ENCODE measurements around the gene TTC23. TPM values are rescaled to one million over a fixed set of nuclear protein-coding genes. Genes with fewer than 3 reads are reported as not detected.

TTC23 gene
- total and polyA plus RNA-seq, 2 donors (not counting 3 experiments of a cell fraction or from before 2014, with no cell fraction given) = 4.1 to 27.3 TPM

- Histone ChIP-seq H4K20me1 (replicated peaks; ENCODE audit: control insufficient read depth, extremely low read depth, insufficient read depth, low read length) (no peaks in the 10 kb centered on the region), H3K4me3 (replicated peaks in 1 of 3; ENCODE audit: insufficient read depth in 1 of 3, low read depth in 1 of 3, low read length in 3 of 3) (no peak overlapping the region), H3K79me2 (ENCODE audit: control insufficient read depth, insufficient read depth, low read length) (no peaks in the 10 kb centered on the region), H3K4me2 (ENCODE audit: insufficient read depth, low read length) (no peak overlapping the region), H3K9ac (replicated peaks; ENCODE audit: extremely low read depth, insufficient read depth, low read length) (no peak overlapping the region), H3K27ac (ENCODE audit: insufficient read depth, low read depth, low read length) (no peak overlapping the region), H3K9me3 (replicated peaks; ENCODE audit: control insufficient read depth, insufficient read depth, low read length) (no peaks in the 10 kb centered on the region), H3K4me1 (ENCODE audit: control insufficient read depth, extremely low read depth, insufficient read depth, low read length) (peaks cover 7% of the 10 kb centered on the region), H2AFZ (ENCODE audit: low read depth, low read length) (no peak overlapping the region), H3K36me3 (ENCODE audit: control insufficient read depth in 2 of 2, extremely low read depth in 1 of 2, insufficient read depth in 2 of 2, low read length in 2 of 2) (peaks cover 0 to 6% of the 10 kb centered on the region in 2 experiments), H3K9me1 (replicated peaks; ENCODE audit: control insufficient read depth, extremely low read depth, insufficient read depth, low read length) (no peaks in the 10 kb centered on the region), H3K27me3 (ENCODE audit: control insufficient read depth in 2 of 2, insufficient read depth in 2 of 2, low read length in 2 of 2) (no peaks in the 10 kb centered on the region)
- no TSS peak for BruUV-seq (replicated peaks)
- FAIRE-seq (no peak), DNase-seq (ENCODE audit: low read depth, low spot score) (no peak)
- ChIA-PET CTCF (interaction anchor here (1.4 to 2.2 kb wide), 2 partner anchors 53 to 76 kb away, joined by 4 read pairs; no protein-coding TSS in a partner anchor), POLR2A (no interaction called here)
- dilution Hi-C loops (cut with MboI; ENCODE audit: extremely low pct_ligation_motif_present, low sequenced_read_pairs) = no loop called here
- no peak for TF ChIP-seq EZH2 (IDR thresholded peaks at IDR 0.05; ENCODE audit: borderline replicate concordance, low read depth, low read length, severe bottlenecking)
- no peak for TF ChIP-seq JUN (IDR thresholded peaks at IDR 0.05; ENCODE audit: borderline replicate concordance, insufficient read depth, insufficient read length, low read depth)
- TF ChIP-seq MYC (IDR thresholded peaks at IDR 0.05; ENCODE audit: low read depth, low read length) = no peak
- TF ChIP-seq MAX (IDR thresholded peaks at IDR 0.05; ENCODE audit: insufficient read depth, insufficient read length) = no peak
- no peak for TF ChIP-seq GATA2 (IDR thresholded peaks at IDR 0.05; ENCODE audit: insufficient read depth, insufficient read length, low read depth, low read length)
- TF ChIP-seq FOS (IDR thresholded peaks at IDR 0.05; ENCODE audit: borderline replicate concordance, insufficient read depth, low read length) = no peak
- TF ChIP-seq POLR2A (IDR thresholded peaks at IDR 0.05; ENCODE audit: low read depth, low read length) = no peak
- no peak for TF ChIP-seq CTCF (IDR thresholded peaks at IDR 0.05; ENCODE audit: extremely low read depth in 1 of 2, insufficient read depth in 1 of 2, low read depth in 1 of 2, low read length in 2 of 2)
- no peak for TF ChIP-seq POLR2AphosphoS5 (IDR thresholded peaks at IDR 0.05; ENCODE audit: insufficient read depth, low read depth, low read length)
- intact Hi-C loops (cut with micrococcal nuclease) = no loop called here
These were observed 72.6 kb downstream of the TTC23 start for GRCh38 chr15:99176757-99177156.

All from endothelial cell of umbilical vein (primary cell).